NT2/D1 (cell line): Measurements from ENCODE around the gene TSR3.

Experiments
- SUZ12 ChIP-seq: IDR thresholded peaks from 2 replicates; pipeline ENCODE4 v1.6.1; 2011; ENCODE audit not compliant: insufficient read length, insufficient read depth; ENCODE audit errors: extremely low read depth
- YY1 ChIP-seq: IDR thresholded peaks from 2 replicates; pipeline ENCODE4 v1.6.1; 2011; ENCODE audit not compliant: insufficient read length, insufficient read depth
- ZNF274 ChIP-seq: IDR thresholded peaks from 2 replicates; pipeline ENCODE4 v1.6.1; 2011; ENCODE audit warnings: mild to moderate bottlenecking, low read depth, low read length

- TF ChIP-seq SUZ12, result no peak
- no peak for TF ChIP-seq YY1
- no peak for TF ChIP-seq ZNF274
Measured at GRCh38 chr16:1367486-1368174, 16.0 kb upstream of the TSR3 start.
